Measurements from ENCODE around the gene RRAD.

RRAD gene

DNA sequence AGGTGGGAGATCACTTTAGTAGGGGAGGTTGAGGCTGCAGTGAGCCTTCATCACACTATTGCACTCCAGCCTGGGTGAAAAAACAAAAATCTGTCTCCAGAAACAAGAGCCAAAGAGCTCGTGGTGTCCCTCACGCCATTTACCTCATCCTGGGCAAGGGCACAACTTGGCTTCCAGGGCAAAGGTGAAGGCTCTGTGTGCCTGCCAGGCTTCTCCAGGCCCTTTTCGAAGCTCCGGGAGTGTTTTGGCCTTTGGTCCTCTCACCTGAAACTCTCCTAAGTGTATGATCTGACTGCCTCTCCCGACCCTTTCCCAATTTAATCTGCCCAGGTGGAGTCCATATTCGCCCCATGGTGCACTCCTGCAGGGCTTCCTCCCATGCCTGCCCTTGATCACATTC, 24.1 kb upstream of the RRAD start:
- DNase-seq (ENCODE audit: low read depth in 1 of 2, low spot score in 1 of 2): no peak
- Histone ChIP-seq H3K27me3 (ENCODE audit: insufficient read depth, poor library complexity, severe bottlenecking) (peaks cover 28% of the 10 kb centered on the region), H3K27ac (replicated peaks) (no peak overlapping the region), H3K4me3 (replicated peaks; ENCODE audit: insufficient read depth, low read length) (no peak overlapping the region)
- no peak for TF ChIP-seq POLR2AphosphoS5 (IDR thresholded peaks at IDR 0.05; ENCODE audit: low read depth)
- TF ChIP-seq, protein P1, sequence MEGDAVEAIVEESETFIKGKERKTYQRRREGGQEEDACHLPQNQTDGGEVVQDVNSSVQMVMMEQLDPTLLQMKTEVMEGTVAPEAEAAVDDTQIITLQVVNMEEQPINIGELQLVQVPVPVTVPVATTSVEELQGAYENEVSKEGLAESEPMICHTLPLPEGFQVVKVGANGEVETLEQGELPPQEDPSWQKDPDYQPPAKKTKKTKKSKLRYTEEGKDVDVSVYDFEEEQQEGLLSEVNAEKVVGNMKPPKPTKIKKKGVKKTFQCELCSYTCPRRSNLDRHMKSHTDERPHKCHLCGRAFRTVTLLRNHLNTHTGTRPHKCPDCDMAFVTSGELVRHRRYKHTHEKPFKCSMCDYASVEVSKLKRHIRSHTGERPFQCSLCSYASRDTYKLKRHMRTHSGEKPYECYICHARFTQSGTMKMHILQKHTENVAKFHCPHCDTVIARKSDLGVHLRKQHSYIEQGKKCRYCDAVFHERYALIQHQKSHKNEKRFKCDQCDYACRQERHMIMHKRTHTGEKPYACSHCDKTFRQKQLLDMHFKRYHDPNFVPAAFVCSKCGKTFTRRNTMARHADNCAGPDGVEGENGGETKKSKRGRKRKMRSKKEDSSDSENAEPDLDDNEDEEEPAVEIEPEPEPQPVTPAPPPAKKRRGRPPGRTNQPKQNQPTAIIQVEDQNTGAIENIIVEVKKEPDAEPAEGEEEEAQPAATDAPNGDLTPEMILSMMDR (IDR thresholded peaks at IDR 0.05; ENCODE audit: insufficient read depth, low read length): no peak
- no peak for TF ChIP-seq GABPA (IDR thresholded peaks at IDR 0.05; ENCODE audit: low read depth)
- TF ChIP-seq SPI1 (IDR thresholded peaks at IDR 0.05; ENCODE audit: borderline replicate concordance, low read depth): no peak
- TF ChIP-seq, protein P2, sequence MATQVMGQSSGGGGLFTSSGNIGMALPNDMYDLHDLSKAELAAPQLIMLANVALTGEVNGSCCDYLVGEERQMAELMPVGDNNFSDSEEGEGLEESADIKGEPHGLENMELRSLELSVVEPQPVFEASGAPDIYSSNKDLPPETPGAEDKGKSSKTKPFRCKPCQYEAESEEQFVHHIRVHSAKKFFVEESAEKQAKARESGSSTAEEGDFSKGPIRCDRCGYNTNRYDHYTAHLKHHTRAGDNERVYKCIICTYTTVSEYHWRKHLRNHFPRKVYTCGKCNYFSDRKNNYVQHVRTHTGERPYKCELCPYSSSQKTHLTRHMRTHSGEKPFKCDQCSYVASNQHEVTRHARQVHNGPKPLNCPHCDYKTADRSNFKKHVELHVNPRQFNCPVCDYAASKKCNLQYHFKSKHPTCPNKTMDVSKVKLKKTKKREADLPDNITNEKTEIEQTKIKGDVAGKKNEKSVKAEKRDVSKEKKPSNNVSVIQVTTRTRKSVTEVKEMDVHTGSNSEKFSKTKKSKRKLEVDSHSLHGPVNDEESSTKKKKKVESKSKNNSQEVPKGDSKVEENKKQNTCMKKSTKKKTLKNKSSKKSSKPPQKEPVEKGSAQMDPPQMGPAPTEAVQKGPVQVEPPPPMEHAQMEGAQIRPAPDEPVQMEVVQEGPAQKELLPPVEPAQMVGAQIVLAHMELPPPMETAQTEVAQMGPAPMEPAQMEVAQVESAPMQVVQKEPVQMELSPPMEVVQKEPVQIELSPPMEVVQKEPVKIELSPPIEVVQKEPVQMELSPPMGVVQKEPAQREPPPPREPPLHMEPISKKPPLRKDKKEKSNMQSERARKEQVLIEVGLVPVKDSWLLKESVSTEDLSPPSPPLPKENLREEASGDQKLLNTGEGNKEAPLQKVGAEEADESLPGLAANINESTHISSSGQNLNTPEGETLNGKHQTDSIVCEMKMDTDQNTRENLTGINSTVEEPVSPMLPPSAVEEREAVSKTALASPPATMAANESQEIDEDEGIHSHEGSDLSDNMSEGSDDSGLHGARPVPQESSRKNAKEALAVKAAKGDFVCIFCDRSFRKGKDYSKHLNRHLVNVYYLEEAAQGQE (IDR thresholded peaks at IDR 0.05; ENCODE audit: insufficient replicate concordance, low read depth): no peak

DNA sequence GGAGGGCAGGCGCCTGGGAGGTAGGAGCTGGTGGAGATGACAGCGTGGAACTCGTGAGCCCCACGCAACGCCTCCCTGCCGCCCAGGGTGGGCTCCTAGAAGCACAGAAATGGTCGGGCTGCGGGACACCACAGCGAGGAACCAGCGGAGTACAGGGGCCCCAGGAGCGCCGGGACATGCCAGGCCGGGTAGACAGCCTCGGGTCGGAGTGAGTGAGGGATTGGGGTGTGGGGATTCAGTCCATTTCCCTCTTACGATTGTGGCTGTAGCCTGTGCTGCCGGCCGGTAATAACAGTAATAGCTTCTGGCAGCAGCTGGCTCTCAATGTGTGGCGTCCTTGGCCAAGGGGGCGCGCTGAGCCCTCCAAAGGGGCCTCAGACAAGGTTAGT, 23.5 kb upstream of the RRAD start:
- TF ChIP-seq, protein P2 (IDR thresholded peaks at IDR 0.05; ENCODE audit: insufficient replicate concordance, low read depth): no peak
- TF ChIP-seq, protein P1 (IDR thresholded peaks at IDR 0.05; ENCODE audit: insufficient read depth, low read length): no peak
- TF ChIP-seq GABPA (IDR thresholded peaks at IDR 0.05; ENCODE audit: low read depth) (no peak), SPI1 (IDR thresholded peaks at IDR 0.05; ENCODE audit: borderline replicate concordance, low read depth) (no peak), POLR2AphosphoS5 (IDR thresholded peaks at IDR 0.05; ENCODE audit: low read depth) (no peak)
- peaks cover 28% of the 10 kb centered on the region for H3K27me3 ChIP-seq (ENCODE audit: insufficient read depth, poor library complexity, severe bottlenecking)
- DNase-seq (ENCODE audit: low read depth in 1 of 2, low spot score in 1 of 2): no peak
- no peak overlapping the region for H3K27ac ChIP-seq (replicated peaks)
- H3K4me3 ChIP-seq (replicated peaks; ENCODE audit: insufficient read depth, low read length): no peak overlapping the region

DNA sequence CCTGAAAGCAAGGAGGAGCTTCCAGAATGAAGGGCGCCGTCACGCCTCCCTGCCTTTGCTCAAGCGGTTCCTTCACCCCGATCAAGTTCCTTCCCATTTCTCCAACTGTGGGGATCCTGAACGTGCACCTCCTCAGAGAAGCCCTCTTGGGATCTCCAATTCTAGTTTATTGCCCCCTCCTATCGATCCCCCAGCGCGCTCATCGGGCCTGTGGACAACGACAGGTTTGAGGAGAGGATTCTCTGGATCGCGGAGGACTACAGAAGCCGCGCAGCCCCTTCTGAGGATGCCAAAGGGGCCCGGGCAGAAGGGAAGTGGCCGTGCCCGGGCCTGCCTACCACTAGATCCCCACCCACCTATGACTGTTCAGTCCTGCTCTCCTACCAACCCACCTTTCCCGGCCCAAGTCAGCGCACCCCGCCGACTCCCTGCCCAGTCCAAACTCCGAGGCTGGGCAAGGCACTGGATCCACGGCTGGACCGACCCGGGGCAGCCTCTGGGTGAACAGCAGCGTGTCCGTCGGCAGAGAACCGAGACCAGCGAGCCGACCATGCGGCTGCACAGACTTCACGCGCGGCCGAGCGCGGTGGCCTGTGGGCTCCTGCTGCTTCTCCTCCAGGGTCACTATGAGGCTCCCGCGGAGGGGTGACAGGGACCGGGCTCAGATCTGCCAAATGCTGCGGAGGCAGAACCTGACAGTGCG, 22.9 kb upstream of the RRAD start:
- Histone ChIP-seq H3K27me3 (ENCODE audit: insufficient read depth, poor library complexity, severe bottlenecking) (peaks cover 28% of the 10 kb centered on the region), H3K27ac (replicated peaks) (no peak overlapping the region), H3K4me3 (replicated peaks; ENCODE audit: insufficient read depth, low read length) (peak overlapping the region; percentile 22; the same call in 1 of the 2 replicates)
- DNase-seq (ENCODE audit: low read depth in 1 of 2, low spot score in 1 of 2): no peak
- TF ChIP-seq, protein P1 (IDR thresholded peaks at IDR 0.05; ENCODE audit: insufficient read depth, low read length): no peak
- TF ChIP-seq POLR2AphosphoS5 (IDR thresholded peaks at IDR 0.05; ENCODE audit: low read depth): no peak
- TF ChIP-seq SPI1 (IDR thresholded peaks at IDR 0.05; ENCODE audit: borderline replicate concordance, low read depth): no peak
- TF ChIP-seq GABPA (IDR thresholded peaks at IDR 0.05; ENCODE audit: low read depth): no peak
- TF ChIP-seq, protein P2 (IDR thresholded peaks at IDR 0.05; ENCODE audit: insufficient replicate concordance, low read depth): no peak

Data from HL-60 (cell line).